Thoracic aorta (tissue), 2 donors: ENCODE data around the gene PMEPA1. TPM values are rescaled to one million over a fixed set of nuclear protein-coding genes. Genes with fewer than 3 reads are reported as not detected.
A peak's percentile ranks its signal among the peaks of the same experiment; 100 is the strongest.

Source experiments
- ATAC-seq: fragments of 150-250 bp; one replicate; pipeline ENCODE4 v1.8.0; 2017; ENCODE audit warnings: low read depth; ENCODE audit not compliant: insufficient number of reproducible peaks, low FRiP score
- DNase-seq: peaks from one replicate; pipeline ENCODE4 v3.0.0-alpha.2; 2020; ENCODE audit warnings: low spot score
- H3K27ac ChIP-seq, 2 donors: fragments of 200-600 bp; sonication (generic); 1 replicate in 1 of 2; 2 replicates in 1 of 2; pipeline ENCODE4 v1.5.1; 2016; ENCODE audit warnings: mild to moderate bottlenecking in 2 of 2, moderate library complexity in 2 of 2
- H3K27me3 ChIP-seq: fragments of 200-600 bp; sonication (generic); replicated peaks from 2 replicates; pipeline ENCODE4 v1.6.0; 2016; ENCODE audit warnings: mild to moderate bottlenecking; ENCODE audit not compliant: insufficient read depth
- H3K36me3 ChIP-seq: fragments of 200-600 bp; sonication (generic); one replicate; pipeline ENCODE4 v1.5.1; 2016
- H3K4me1 ChIP-seq, 2 donors: fragments of 200-600 bp; sonication (generic); 1 replicate in 1 of 2; 2 replicates in 1 of 2; pipeline versions ENCODE4 v1.5.1 to v1.6.0; 2016; ENCODE audit warnings: low read depth in 2 of 2, mild to moderate bottlenecking in 1 of 2; ENCODE audit not compliant: control insufficient read depth in 1 of 2
- H3K4me3 ChIP-seq: fragments of 200-600 bp; sonication (generic); 2 replicates; pipeline ENCODE4 v1.5.1; 2016; ENCODE audit warnings: mild to moderate bottlenecking
- H3K9me3 ChIP-seq: fragments of 200-600 bp; sonication (generic); 2 replicates; pipeline ENCODE4 v1.5.1; 2016
- total RNA-seq, 2 donors: library from RNA; depleted of rRNA; stranded (reverse); fragments of >200 nt; gene quantifications; one replicate each; pipeline versions ENCODE4 v1.1.0 to v1.2.3, GENCODE V29; 2016
- TF ChIP-seq, protein P1 (sequence below): fragments of 200-600 bp; sonication (generic); IDR thresholded peaks from one replicate; pipeline ENCODE4 v1.5.1; 2019; ENCODE audit warnings: antibody characterized with exemption

The PMEPA1 gene
- total RNA-seq, 2 donors from 2014 or later = 68.4 to 104 TPM

- peaks cover 30 to 92% of the 10 kb centered on the region in 2 donors for H3K4me1 ChIP-seq
- peak overlapping the region; percentile 55 to 57 for H3K27ac ChIP-seq
- H3K4me3 ChIP-seq = peak overlapping the region; percentile 25
- DNase-seq (peak; percentile 59), ATAC-seq (no peak)
- no peaks in the 10 kb centered on the region for H3K9me3 ChIP-seq
- H3K27me3 ChIP-seq = no peaks in the 10 kb centered on the region
- TF ChIP-seq, protein P1, sequence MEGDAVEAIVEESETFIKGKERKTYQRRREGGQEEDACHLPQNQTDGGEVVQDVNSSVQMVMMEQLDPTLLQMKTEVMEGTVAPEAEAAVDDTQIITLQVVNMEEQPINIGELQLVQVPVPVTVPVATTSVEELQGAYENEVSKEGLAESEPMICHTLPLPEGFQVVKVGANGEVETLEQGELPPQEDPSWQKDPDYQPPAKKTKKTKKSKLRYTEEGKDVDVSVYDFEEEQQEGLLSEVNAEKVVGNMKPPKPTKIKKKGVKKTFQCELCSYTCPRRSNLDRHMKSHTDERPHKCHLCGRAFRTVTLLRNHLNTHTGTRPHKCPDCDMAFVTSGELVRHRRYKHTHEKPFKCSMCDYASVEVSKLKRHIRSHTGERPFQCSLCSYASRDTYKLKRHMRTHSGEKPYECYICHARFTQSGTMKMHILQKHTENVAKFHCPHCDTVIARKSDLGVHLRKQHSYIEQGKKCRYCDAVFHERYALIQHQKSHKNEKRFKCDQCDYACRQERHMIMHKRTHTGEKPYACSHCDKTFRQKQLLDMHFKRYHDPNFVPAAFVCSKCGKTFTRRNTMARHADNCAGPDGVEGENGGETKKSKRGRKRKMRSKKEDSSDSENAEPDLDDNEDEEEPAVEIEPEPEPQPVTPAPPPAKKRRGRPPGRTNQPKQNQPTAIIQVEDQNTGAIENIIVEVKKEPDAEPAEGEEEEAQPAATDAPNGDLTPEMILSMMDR = no peak
- no peaks in the 10 kb centered on the region for H3K36me3 ChIP-seq
These were observed 11.5 kb downstream of the PMEPA1 start for GRCh38 chr20:57698116-57698866.

- Histone ChIP-seq H3K36me3 (no peaks in the 10 kb centered on the region), H3K4me1 (peaks cover 33 to 92% of the 10 kb centered on the region in 2 donors)
- ATAC-seq = no peak
These were observed 12.3 kb downstream of the PMEPA1 start for GRCh38 chr20:57697543-57697942.

DNA sequence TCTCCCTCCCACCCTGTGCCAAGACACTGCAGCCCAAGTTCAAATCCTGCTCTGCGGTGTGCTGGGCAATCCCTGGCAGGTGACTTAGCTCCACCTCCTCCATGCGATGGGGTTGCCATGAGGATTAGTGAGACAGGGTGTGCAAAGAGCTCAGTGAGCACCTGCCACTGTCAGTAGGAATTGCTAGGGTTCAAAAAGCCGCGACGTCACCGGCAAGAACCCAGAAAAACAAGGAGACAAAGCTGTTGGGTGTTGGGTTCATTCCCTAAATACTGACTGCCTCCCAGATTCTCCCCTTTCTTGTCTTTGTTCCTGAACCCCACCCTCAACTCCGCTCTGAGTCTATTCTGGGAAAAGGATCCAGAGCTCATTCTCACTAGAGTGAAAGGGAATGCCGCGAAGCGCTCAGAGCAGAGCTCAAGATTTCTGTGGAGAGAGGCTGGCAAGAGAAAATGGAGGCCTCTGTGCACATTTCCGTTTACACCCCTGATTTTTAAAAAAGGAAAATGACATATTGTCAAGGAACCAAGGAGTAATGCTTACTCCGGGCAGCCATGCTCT, 13.3 kb downstream of the PMEPA1 start:
- no peaks in the 10 kb centered on the region for H3K27me3 ChIP-seq
- H3K4me3 ChIP-seq = no peak overlapping the region
- no peaks in the 10 kb centered on the region for H3K9me3 ChIP-seq
- ATAC-seq (no peak), DNase-seq (no peak)
- peaks cover 43 to 94% of the 10 kb centered on the region in 2 donors for H3K4me1 ChIP-seq
- TF ChIP-seq, protein P1 = no peak
- H3K36me3 ChIP-seq = no peaks in the 10 kb centered on the region
- H3K27ac ChIP-seq = peak overlapping the region; percentile 22 to 55

More at GRCh38 chr20:57697543-57697942, 12.3 kb downstream of the PMEPA1 start:
- H3K27me3 ChIP-seq = no peaks in the 10 kb centered on the region
- TF ChIP-seq, protein P1 = no peak
- peak overlapping the region; percentile 55 to 57 for H3K27ac ChIP-seq
- DNase-seq = no peak
- H3K9me3 ChIP-seq = no peaks in the 10 kb centered on the region
- H3K4me3 ChIP-seq = no peak overlapping the region

GRCh38 chr20:57695940-57696339, 13.9 kb downstream of the PMEPA1 start:
- Histone ChIP-seq H3K36me3 (no peaks in the 10 kb centered on the region), H3K9me3 (no peaks in the 10 kb centered on the region), H3K27ac (peak overlapping the region; percentile 22 to 55), H3K27me3 (no peaks in the 10 kb centered on the region), H3K4me3 (no peak overlapping the region), H3K4me1 (peaks cover 48 to 99% of the 10 kb centered on the region in 2 donors)
- TF ChIP-seq, protein P1 = no peak
- no peak for ATAC-seq
- DNase-seq = no peak

DNA sequence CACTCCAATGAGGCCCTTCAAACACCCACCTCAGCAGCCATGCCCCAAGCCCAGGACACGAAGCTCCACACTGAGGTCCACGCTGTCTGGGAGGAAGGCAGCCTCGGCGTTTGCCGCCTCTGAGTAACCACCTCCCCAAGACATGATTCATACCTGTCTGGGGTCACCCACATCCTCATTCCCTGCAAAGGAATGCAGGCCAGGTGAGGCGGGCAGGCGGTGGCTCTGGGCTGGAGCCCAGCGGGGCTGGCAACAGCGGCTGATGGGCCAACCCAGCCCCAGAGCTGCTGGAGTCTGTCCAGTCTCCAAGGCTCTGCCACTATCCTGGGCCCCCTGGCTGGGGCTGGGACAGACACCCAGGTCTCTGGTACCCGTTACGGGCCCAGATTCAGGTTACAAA, 14.8 kb downstream of the PMEPA1 start:
- TF ChIP-seq, protein P1 = no peak
- Histone ChIP-seq H3K27me3 (no peaks in the 10 kb centered on the region), H3K4me3 (no peak overlapping the region), H3K4me1 (peaks cover 57 to 100% of the 10 kb centered on the region in 2 donors), H3K27ac (peak overlapping the region; percentile 22 to 55), H3K9me3 (no peaks in the 10 kb centered on the region), H3K36me3 (no peaks in the 10 kb centered on the region)
- ATAC-seq (no peak), DNase-seq (no peak)
